Upper lobe of left lung (tissue), 4 donors: Measurements from ENCODE around the gene PTPRN2.

Experiments
- CTCF ChIP-seq, 6 experiments: fragments of 450-650 bp in 4 of 6; fragments of 200-600 bp in 2 of 6; sonication (generic) in 2 of 6; IDR thresholded peaks; one replicate each; pipeline ENCODE4 v1.5.1; 2016 to 2019; ENCODE audit warnings: antibody characterized with exemption in 6 of 6
- POLR2A ChIP-seq, 4 donors: fragments of 450-650 bp; IDR thresholded peaks; one replicate each; pipeline ENCODE4 v1.5.1; 2016 to 2017; ENCODE audit warnings: antibody characterized with exemption in 4 of 4, mild to moderate bottlenecking in 2 of 4
- POLR2AphosphoS5 ChIP-seq, 2 donors: sonication (generic); formaldehyde crosslinking; IDR thresholded peaks; one replicate each; pipeline ENCODE4 v1.5.1; 2017; ENCODE audit warnings: antibody characterized with exemption in 2 of 2

DNA sequence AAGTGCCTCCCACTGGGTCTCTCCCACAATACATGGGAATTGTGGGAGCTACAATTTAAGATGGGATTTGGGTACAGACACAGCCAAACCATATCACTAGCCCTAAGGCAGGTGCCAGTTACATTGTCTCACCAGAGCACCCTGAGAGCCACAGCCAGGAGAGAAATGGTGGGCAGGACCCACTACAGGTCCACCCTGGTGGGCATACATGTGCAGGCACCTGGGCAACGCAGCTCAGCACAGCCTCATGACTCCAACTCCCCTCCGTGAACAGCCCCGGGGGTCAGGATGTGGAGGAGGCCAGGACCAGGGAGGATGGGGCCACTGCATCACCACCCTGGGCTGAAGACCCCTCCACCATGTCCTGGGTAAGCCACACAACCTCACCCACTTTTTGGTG is 205.7 kb downstream of the PTPRN2 start:
- TF ChIP-seq POLR2A (IDR thresholded peaks at IDR 0.05) = no peak
- TF ChIP-seq CTCF (IDR thresholded peaks at IDR 0.05) = no peak
- TF ChIP-seq POLR2AphosphoS5 (IDR thresholded peaks at IDR 0.05) = no peak
